DMS114 treated with DMSO at 0.1 percent for 48 hours (cell line): ENCODE data around the gene SOX21.

Experiments used
- DNase-seq: peaks from one replicate; lab custom pipeline; 2025; ENCODE audit not compliant: unreplicated experiment; lab: John Stamatoyannopoulos, UW

Gene SOX21

GRCh38 chr13:94709001-94709834, 3.1 kb downstream of the SOX21 start:
- DNase-seq = no peak

- no peak for DNase-seq
Measured at GRCh38 chr13:94708031-94708859, 4.1 kb downstream of the SOX21 start.

GRCh38 chr13:94707400-94708021, 4.8 kb downstream of the SOX21 start:
- no peak for DNase-seq

- DNase-seq = no peak
Measured at GRCh38 chr13:94706843-94707399, 5.4 kb downstream of the SOX21 start.

- DNase-seq = no peak
Measured at GRCh38 chr13:94706101-94706842, 6.1 kb downstream of the SOX21 start.

GRCh38 chr13:94705081-94706030, 7.0 kb downstream of the SOX21 start:
- DNase-seq = no peak

- no peak for DNase-seq
Measured at GRCh38 chr13:94704377-94705080, 7.8 kb downstream of the SOX21 start.

- DNase-seq = no peak
Measured at GRCh38 chr13:94703721-94704314, 8.5 kb downstream of the SOX21 start.

- no peak for DNase-seq
Measured at GRCh38 chr13:94703271-94703670, 9.1 kb downstream of the SOX21 start.

GRCh38 chr13:94702181-94703041, 9.9 kb downstream of the SOX21 start:
- DNase-seq = no peak

- no peak for DNase-seq
Measured at GRCh38 chr13:94701313-94702180, 10.8 kb downstream of the SOX21 start.

GRCh38 chr13:94700536-94700935, 11.8 kb downstream of the SOX21 start:
- no peak for DNase-seq

GRCh38 chr13:94700051-94700535, 12.3 kb downstream of the SOX21 start:
- no peak for DNase-seq

- DNase-seq = no peak
Measured at GRCh38 chr13:94696171-94696570, 16.2 kb downstream of the SOX21 start.

GRCh38 chr13:94692030-94692429, 20.3 kb downstream of the SOX21 start:
- no peak for DNase-seq

GRCh38 chr13:94683409-94683808, 28.9 kb downstream of the SOX21 start:
- no peak for DNase-seq
